Esophagus (tissue), 2 donors: Measurements from ENCODE around the gene KLF4. TPM values are rescaled to one million over a fixed set of nuclear protein-coding genes. Genes with fewer than 3 reads are reported as not detected.

Experiments used
- H3K27ac ChIP-seq, 2 donors: one replicate each; pipeline ENCODE4 v1.5.1; 2013; ENCODE audit warnings: low read depth in 2 of 2, mild to moderate bottlenecking in 2 of 2, inconsistent platforms in 1 of 2, low read length in 1 of 2, moderate library complexity in 1 of 2
- H3K27me3 ChIP-seq, 2 donors: one replicate each; pipeline ENCODE4 v1.6.1; 2013; ENCODE audit warnings: low read length in 2 of 2, control low read depth in 1 of 2, mild to moderate bottlenecking in 1 of 2; ENCODE audit not compliant: insufficient read depth in 2 of 2, control insufficient read depth in 1 of 2
- H3K36me3 ChIP-seq, 2 donors: one replicate each; pipeline ENCODE4 v1.6.1; 2013; ENCODE audit warnings: low read length in 1 of 2; ENCODE audit not compliant: control insufficient read depth in 2 of 2, insufficient read depth in 2 of 2
- H3K4me1 ChIP-seq, 2 donors: one replicate each; pipeline ENCODE4 v1.6.1; 2013; ENCODE audit warnings: low read length in 1 of 2; ENCODE audit not compliant: control insufficient read depth in 2 of 2, insufficient read depth in 2 of 2
- H3K4me3 ChIP-seq, 2 donors: one replicate each; pipeline ENCODE4 v1.5.1; 2013; ENCODE audit warnings: low read length in 2 of 2, mild to moderate bottlenecking in 2 of 2, low read depth in 1 of 2, moderate library complexity in 1 of 2
- H3K9me3 ChIP-seq, 2 donors: one replicate each; pipeline ENCODE4 v1.6.1; 2013; ENCODE audit warnings: mild to moderate bottlenecking in 2 of 2, low read depth in 1 of 2, low read length in 1 of 2, moderate library complexity in 1 of 2; ENCODE audit not compliant: control insufficient read depth in 2 of 2, insufficient read depth in 1 of 2
- WGBS, 2 donors: extraction: QIAGEN DNeasy Blood & Tissue Kit; methylation state at CpG; one replicate each; pipeline ENCODE4 v1.1.7; 2013; 5-methylcytosine and 5-hydroxymethylcytosine counted together
- polyA plus RNA-seq, 2 donors: library from polyadenylated mRNA; stranded (reverse); fragments of 200-250 nt; gene quantifications; one replicate each; pipeline ENCODE4 v1.2.3, GENCODE V29; 2013
- donor health status: healthy with polysubstance abuse.
- donor health status: Bipolar disorder and iron deficiency.

Gene KLF4
- polyA plus RNA-seq, 2 donors, result 49.8 to 107 TPM

- Histone ChIP-seq H3K27ac (no peak overlapping the region), H3K4me1 (peaks cover 0 to 3% of the 10 kb centered on the region in 2 donors), H3K36me3 (no peaks in the 10 kb centered on the region), H3K27me3 (no peaks in the 10 kb centered on the region), H3K9me3 (no peaks in the 10 kb centered on the region), H3K4me3 (no peak overlapping the region)
- 81 to 87% methylated on average over 6 of the region's 6 CpGs for WGBS, 2 donors
These were observed 51.9 kb downstream of the KLF4 start for GRCh38 chr9:107437716-107438115.

- H3K27ac ChIP-seq, result no peak overlapping the region
- no peaks in the 10 kb centered on the region for H3K27me3 ChIP-seq
- H3K4me3 ChIP-seq, result no peak overlapping the region
- no peaks in the 10 kb centered on the region for H3K9me3 ChIP-seq
- WGBS, 2 donors, result 88 to 100% methylated on average over 1 of the region's 1 CpG
- no peaks in the 10 kb centered on the region for H3K36me3 ChIP-seq
- H3K4me1 ChIP-seq, result peaks cover 0 to 3% of the 10 kb centered on the region in 2 donors
These were observed 54.2 kb downstream of the KLF4 start for GRCh38 chr9:107435415-107435814.

Other genes starting within 250 kb of the KLF4 start
- 10 to 100 TPM; 38.6 to 58.2 TPM for gene RAD23B, start 206.5 kb downstream of the KLF4 start, polyA plus RNA-seq